SW480 (cell line): ENCODE data around the gene RPL31.

ENCODE experiments used
- DNase-seq: peaks from one replicate; pipeline ENCODE4 v3.0.0-alpha.2; 2016; ENCODE audit warnings: low spot score

Gene RPL31

GRCh38 chr2:100975521-100975785 is 26.6 kb upstream of the RPL31 start:
- DNase-seq = no peak

GRCh38 chr2:100976061-100976460 is 26.0 kb upstream of the RPL31 start:
- DNase-seq = no peak

GRCh38 chr2:100976645-100977391 is 25.3 kb upstream of the RPL31 start:
- DNase-seq = no peak

GRCh38 chr2:100977511-100977910 is 24.6 kb upstream of the RPL31 start:
- DNase-seq = no peak

GRCh38 chr2:100978582-100979191 is 23.4 kb upstream of the RPL31 start:
- DNase-seq = no peak

- no peak for DNase-seq
Measured at GRCh38 chr2:100980046-100980445, 22.0 kb upstream of the RPL31 start.

GRCh38 chr2:100981011-100981410 is 21.1 kb upstream of the RPL31 start:
- DNase-seq = no peak

- DNase-seq = no peak
Measured at GRCh38 chr2:100982431-100982861, 19.6 kb upstream of the RPL31 start.

GRCh38 chr2:100983201-100983600 is 18.9 kb upstream of the RPL31 start:
- DNase-seq = no peak

GRCh38 chr2:100983684-100984310 is 18.3 kb upstream of the RPL31 start:
- no peak for DNase-seq

- peak; percentile 76 for DNase-seq
Measured at GRCh38 chr2:100984892-100985307, 17.2 kb upstream of the RPL31 start.

- DNase-seq = no peak
Measured at GRCh38 chr2:100986157-100986556, 15.9 kb upstream of the RPL31 start.

GRCh38 chr2:100987536-100987935 is 14.6 kb upstream of the RPL31 start:
- DNase-seq = no peak

- DNase-seq = no peak
Measured at GRCh38 chr2:100987974-100988373, 14.1 kb upstream of the RPL31 start.

GRCh38 chr2:100988630-100989417 is 13.3 kb upstream of the RPL31 start:
- DNase-seq = no peak

- DNase-seq = no peak
Measured at GRCh38 chr2:100989666-100990065, 12.4 kb upstream of the RPL31 start.

- no peak for DNase-seq
Measured at GRCh38 chr2:100990166-100990565, 11.9 kb upstream of the RPL31 start.

GRCh38 chr2:100990650-100991403 is 11.3 kb upstream of the RPL31 start:
- no peak for DNase-seq

GRCh38 chr2:100991404-100991773 is 10.7 kb upstream of the RPL31 start:
- no peak for DNase-seq

GRCh38 chr2:100992262-100992661 is 9.8 kb upstream of the RPL31 start:
- DNase-seq = no peak

GRCh38 chr2:100993294-100993693 is 8.8 kb upstream of the RPL31 start:
- no peak for DNase-seq
